Measurements from ENCODE around the gene ATP6V0A1. TPM values are rescaled to one million over a fixed set of nuclear protein-coding genes. Genes with fewer than 3 reads are reported as not detected.
"Not testable (repeated sequence)": the region's sequence is repeated elsewhere in the genome, so short reads cannot be mapped to it uniquely, and the experiment has no call there.

Gene ATP6V0A1
- total RNA-seq, result 25.3 and 27.7 TPM in 2 replicates

DNA sequence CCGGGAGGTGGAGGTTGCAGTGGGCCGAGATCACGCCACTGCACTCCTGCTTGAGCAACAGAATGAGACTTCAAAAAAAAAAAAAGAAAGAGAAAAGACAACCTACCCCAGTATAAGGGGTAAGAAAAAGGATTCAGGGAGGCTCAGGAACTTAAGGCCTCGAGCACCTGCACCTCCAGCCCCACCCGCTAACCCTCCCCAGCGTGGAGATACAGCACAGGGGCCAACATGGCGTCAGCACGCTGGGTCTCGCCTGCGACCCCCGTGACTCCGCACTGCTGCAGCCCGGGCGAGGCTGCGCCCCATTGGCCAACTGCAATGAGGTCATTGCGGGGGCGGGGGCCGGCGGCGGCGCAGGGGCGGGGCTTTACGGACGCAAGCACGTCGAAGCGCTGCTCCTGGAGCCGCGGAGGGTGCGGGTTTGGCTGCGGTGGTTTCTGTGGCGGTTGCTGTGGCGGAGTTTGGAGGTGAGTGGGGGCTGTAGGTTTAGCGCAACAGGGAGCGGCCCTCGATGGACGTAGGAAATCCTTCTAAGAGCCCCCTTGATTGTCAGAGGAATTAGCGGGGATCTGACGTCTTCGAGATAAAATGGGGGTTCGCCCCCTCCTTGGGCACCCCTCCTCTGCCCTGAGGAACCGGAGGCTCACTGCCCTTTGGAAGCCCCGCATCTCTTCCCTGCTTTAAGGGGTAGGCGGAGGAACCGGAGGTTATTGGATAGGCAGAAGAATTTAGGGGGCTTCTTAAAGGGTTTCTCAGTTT lies at the start of gene ATP6V0A1:
ATP6V0A1 (plus strand) TSS at position 382 of the 759 bp plus-strand sequence. CDS start 2,017 bp downstream, outside the sequence.
- intact Hi-C loops (cut with micrococcal nuclease), result loop anchor here (1.0 to 5.0 kb wide), 4 partner anchors 36 to 351 kb away; partner anchors contain the start of genes CAVIN1 and GHDC

DNA sequence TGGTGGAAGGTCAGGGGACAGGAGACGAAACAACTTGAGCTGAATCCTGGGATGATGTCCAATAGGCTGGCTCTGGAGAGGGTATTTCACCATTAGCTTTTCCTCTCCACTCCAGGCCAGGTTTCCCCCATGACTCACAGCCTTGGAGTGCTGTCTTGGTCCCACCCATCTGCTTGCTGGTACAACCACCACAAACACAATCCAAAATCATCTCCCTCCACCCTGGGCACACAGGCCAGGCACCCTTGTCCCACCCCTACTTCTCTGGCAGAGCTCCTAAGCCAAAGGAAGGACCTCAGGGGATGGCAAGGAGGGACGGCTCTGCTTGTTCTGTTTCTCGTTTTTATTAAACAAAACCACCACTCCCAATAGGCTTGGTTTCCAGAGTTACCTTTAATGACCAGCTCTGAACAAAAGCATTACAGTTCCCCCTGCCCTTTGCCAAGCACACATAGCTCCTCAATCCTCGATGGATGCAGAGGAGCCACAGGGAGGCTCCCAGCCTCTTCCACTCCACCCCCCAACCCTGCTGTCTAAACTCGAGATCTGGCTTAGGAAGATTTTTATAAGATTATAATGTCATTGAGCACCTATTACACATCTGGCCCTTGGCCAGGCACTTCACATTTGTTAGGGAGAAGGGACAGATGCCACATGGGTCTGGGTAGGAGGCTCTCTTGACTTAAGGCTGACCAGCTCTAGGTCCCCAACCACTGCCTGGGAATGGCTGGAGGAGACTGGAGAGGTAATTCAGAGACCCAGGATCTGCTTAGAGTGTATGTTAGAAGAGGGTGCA lies 49.0 kb upstream of the ATP6V0A1 start:
- intact Hi-C loops (cut with micrococcal nuclease), result no loop called here

DNA sequence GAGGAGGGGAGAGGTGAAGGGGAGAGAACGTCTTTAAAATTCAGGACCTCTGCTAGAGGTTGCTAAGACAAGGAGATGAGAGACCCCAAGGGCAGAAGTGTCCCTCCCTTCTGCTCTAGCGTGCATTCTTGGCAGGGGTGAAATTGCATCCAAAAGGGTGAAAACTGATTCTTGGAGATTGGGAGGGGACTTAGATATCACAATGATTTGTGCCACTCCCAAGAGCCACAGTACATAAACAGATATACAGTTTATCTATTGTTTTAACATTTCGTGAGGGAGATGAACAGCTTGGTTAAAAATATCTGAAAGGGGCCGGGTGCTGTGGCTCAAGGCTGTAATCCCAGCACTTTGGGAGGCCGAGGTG lies 48.4 kb upstream of the ATP6V0A1 start:
- intact Hi-C loops (cut with micrococcal nuclease), result no loop called here

DNA sequence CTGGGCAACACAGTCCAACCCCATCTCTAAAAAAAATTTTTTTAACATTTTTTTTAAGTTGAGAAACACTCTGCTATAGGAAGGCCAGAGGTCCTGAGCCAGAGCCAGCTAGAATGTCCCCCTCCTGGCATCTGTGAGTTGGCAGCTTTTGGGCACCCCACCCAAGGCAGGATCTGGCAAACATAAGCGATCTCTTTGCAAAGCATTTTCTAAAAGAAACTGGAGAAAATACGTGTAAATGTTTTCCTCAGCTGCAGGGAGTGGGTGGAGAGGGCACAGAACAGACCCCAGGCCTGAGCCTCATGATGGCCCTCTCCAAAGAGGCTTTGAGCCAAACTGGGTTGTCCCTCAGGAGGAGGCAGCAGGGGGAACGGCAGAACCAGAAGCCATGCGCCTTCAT lies 47.3 kb upstream of the ATP6V0A1 start:
- intact Hi-C loops (cut with micrococcal nuclease), result no loop called here

DNA sequence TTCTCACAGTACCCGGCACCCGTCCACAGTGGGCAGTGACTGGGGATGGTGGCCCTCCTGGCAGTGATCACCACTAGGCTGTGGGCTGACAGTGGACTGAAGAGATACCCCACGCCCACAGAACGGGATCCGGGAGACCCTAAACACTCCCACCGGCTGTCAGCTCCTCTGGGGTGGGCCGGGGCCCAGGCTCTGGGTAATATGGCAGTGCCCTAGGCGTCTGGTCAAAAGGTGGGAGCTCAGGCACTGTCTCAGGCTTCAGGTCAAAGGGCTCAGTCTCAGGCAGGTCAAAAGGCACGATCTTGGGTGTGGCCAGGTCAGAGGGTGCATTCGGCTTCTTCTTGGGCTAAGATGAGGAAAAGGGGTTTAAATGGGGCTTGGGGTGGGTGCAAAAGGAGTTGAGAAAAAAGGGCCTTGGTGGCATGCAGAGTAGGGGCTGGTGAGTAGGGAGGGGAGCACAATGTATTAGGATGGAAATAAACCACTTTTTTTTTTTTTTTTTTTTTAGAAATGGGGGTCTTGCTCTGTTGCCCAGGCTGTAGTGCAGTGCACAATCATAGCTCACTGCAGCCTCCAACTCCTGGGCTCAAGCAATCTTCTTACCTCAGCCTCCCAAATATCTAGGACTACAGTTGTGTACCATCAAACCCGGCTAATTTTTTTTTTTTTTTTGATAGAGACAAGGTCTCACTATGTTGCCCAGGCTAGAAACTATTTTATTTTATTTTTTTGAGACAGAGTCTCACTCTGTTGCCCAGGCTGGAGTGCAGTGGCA lies 46.6 kb upstream of the ATP6V0A1 start:
- intact Hi-C loops (cut with micrococcal nuclease), result no loop called here

DNA sequence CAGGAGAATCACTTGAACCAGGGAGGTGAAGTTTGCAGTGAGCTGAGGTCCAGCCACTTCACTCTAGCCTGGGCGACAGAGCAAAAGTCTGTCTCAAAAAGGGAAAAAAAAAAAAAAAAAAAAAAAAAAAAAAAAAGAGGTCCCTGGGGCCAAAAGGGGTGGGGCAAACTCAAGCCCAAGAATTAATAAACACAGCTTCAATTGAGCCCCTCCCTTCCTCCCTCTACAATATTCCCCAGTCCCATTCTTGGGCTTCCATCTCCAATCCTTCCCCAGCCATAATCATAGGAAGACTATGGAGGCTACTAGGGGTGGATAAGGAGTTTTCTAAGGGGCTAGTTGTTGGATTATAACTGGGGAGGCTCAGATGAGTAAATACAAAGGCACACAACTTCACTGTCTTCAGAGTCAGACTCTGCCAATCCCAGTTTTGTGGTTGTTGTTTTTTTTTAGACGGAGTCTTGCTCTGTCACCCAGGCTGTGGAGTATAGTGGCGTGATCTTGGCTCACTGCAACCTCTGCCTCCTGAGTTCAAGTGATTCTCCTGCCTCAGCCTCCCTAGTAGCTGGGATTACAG lies 45.1 kb upstream of the ATP6V0A1 start:
- intact Hi-C loops (cut with micrococcal nuclease), result no loop called here

DNA sequence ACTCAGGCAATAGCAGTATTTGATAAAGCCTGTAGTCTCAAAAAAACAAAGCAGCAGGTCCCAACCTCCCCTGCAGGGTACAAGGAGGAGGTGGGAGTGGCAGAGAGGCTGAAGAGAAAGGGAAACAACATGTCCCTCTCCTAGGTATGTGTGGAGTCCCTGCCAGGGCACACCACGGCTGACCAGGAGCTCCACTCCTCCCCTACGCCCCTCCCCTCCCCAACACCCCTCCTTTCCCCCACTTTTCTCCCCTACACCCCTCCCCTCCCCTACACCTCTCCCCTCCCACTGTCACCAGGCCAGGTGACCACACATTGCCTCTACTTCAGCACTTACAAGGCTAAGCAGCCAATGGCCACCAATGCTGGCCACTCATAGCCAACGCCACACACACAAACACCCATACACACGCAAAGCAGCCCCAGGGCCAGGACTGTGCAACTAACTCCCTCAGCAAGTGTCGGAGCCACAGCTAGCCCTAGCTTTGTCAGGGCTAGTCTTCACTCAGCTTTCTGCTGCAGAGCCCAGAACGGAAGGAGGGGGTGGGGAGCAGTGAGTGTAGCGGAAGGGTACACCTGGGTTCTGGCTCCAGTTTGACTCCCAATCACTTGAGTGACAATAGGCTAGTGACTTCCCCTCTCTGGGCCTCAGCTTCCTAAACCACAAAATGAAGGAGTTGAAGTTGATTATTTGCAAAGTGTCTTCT lies 43.8 kb upstream of the ATP6V0A1 start:
- intact Hi-C loops (cut with micrococcal nuclease), result loop anchor here (1.0 kb wide), 1 partner anchor 8 kb away; no protein-coding TSS in a partner anchor

DNA sequence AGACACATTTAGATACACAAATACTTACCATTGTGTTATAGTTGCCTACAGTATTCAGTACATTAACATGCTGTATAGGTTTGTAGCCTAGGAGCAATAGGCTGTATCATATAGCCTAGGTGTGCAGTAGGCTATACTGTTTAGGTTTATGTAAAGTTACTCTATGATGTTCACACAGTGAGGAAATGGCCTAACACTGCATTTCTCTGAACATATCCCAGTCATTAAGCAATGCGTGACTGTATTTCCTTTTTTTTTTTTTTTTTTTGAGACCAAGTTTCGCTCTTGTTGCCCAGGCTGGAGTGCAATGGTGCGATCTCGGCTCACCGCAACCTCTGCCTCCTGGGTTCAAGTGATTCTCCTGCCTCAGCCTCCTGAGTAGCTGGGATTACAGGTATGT lies 40.7 kb upstream of the ATP6V0A1 start:
- intact Hi-C loops (cut with micrococcal nuclease), result not testable (repeated sequence)

DNA sequence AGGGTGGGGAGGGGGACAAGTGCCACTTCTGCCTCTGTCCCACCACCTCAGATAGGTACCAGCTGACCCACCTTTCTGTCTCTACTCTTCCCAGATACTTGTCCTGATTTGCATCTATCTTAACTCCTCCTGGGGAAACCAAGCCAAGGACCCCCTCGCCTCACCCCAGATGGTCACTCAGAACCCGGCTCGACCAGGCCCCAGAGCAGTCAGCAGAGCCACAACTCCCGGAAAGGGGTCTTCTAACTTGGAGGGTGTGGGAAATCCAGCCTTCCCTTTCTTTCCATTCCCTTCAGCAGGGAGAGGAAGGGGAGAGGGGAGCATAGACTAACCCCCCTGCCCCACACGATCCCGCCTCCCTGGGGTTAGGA lies 37.6 kb upstream of the ATP6V0A1 start:
- intact Hi-C loops (cut with micrococcal nuclease), result loop anchor here (5.0 kb wide), 1 partner anchor 36 kb away; the partner anchor contains the start of gene ATP6V0A1

DNA sequence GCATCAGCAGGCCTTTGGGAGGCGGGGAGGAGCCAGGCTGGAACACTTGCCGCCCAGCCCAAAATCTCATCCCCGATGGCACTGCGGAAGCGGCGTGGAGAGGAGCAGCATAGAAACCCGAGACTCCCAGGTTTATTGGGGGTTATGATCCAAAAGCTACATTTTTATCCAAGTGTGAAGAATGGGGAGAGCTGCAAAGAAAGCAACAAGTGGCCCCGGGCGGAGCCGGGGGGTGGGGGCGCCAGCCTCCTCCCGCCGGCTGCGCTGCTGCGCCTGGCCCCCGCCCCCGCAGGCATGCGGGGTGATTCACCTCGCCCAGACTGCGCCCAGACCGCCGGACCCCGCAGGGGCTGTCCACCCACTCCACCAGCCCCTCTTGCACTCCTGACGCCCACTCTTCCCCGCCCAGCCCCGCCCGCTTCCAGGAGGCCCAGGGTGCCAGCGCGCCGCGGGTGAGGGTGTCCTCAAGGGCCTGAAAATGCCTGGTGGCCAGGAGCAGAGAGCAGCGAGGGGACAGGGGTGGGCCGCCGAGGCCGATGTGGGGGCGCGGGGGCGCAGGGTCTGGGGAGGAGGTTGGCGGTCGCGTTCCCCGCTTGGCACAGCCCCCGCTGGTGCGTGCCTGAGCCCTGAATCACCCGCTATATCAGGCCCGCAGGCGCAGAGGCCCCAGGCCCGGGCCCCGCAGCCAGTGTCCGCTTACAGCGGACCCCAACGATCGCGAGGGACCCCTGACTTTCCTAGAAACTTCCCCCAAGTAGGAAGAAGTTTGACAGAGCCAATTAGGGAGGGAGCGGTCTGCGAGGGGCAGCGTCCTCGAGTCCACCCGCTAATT lies 37.0 kb upstream of the ATP6V0A1 start:
- intact Hi-C loops (cut with micrococcal nuclease), result loop anchor here (5.0 kb wide), 1 partner anchor 36 kb away; the partner anchor contains the start of gene ATP6V0A1

DNA sequence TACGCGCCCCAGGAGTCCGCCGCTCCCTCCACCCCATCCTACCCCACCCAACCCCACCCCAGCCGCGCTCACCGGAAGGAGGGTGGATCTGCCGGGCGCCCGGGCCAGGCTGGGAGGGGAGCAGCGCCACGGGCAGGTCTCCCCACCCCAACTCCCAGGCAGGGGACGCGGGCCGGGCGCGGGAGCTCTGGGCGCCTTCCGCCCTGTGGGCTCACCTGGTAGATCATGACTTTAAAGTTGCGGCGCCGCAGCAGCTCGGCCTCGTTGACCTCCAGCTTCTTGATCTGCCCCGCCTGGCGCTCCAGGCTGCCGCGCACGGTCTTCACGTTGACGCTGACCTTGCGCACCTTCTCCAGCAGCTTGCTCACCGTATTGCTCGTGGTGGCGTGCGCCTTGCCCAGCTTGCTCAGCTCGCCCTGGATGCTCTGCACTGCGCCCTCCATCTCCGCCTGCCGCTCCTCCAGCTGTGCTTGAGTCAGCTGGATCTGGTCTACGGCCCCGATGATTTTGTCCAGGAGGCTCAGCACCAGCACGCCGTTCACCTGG lies 36.2 kb upstream of the ATP6V0A1 start:
- intact Hi-C loops (cut with micrococcal nuclease), result loop anchor here (5.0 kb wide), 1 partner anchor 35 kb away; the partner anchor contains the start of gene ATP6V0A1

DNA sequence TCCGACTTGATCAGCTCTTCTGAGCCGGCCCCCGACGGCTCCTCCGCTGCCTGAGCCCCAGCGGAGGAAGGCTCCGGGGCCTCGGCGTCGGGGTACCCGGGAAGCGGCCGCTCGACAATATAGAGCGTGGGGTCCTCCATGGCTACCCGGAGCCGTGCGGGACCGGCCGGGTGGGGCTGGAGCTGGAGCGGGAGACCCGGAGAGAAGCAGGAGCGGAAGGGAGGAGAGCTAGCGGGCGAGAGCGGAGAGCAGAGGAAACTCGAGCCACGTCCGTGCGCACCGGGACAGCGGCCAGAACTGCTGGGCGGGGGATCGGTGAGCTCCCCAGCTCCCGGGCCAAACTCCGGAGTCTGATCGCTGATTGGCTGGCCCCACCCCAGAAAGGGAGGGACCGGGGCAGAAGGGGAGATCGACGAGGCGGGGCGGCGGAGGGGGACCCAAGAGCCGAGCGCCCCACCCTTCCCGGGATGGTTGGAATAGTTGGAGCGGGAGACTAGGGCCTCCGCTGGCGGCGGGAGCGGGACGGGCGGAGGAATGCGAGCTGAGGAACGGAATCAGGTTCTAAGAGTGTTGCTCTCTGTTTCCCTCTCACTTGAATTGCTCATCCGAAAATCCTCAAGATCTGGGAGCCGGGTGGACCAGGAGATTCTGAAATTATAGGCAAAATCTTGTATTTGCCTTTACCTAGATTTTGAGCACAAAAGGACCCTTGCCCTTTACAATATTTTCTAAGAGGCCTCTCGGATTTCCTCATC lies 35.5 kb upstream of the ATP6V0A1 start, which contains the start of gene CAVIN1:
CAVIN1 (minus strand) TSS at position 299 of the 755 bp plus-strand sequence; CDS start at position 140, 159 bp downstream.
- intact Hi-C loops (cut with micrococcal nuclease), result loop anchor here (5.0 kb wide), 1 partner anchor 34 kb away; the partner anchor contains the start of gene ATP6V0A1

DNA sequence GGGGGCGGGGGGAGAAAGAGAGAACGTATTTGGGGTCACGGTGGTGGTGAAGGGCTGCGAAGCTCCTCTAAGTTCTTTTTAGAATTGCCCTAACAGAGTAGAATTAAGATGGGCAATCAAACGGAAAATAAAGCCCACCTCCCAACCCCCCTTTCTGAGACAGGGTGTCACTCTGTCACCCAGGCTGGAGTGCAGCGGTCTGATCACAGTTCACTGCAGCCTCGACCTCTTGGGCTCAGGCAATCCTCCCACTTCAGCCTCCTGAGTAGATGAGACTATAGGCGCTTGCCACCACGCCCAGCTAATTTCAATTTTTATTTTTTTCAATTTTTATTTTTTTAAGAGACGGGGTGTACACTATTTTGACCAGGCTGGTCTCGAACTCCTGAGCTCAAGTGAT lies 34.9 kb upstream of the ATP6V0A1 start:
- intact Hi-C loops (cut with micrococcal nuclease), result loop anchor here (5.0 kb wide), 1 partner anchor 34 kb away; the partner anchor contains the start of gene ATP6V0A1

DNA sequence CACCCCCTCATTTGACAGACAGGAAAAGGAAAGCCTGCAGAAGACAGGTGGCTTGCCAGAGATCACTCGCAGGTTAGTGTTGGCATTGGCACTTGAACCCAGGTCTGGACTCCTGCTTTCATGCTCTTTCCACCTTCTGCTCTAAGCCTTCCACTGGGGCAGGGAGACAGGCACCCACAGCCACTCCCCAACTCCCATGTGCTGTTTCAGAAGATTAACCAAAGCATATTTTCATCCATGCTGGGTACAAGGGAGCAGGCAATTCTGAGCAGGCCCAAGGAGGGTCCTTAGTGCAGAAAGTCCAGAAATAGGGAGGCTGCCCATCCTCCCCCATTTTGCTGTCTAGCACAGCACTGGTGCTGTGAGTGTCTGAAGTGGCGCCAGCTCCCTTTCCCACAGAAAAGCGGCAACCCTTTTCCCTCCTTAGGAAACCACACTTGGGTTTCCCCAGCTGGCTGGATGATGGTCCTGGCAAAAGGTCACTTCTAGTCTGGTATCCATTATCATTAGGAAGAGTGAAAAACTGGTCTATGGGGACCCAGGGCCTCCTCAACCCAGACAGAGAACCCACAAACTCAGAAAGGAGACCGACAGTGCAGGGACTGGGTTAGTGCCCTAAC lies 33.6 kb upstream of the ATP6V0A1 start:
- intact Hi-C loops (cut with micrococcal nuclease), result loop anchor here (5.0 kb wide), 1 partner anchor 32 kb away; the partner anchor contains the start of gene ATP6V0A1

DNA sequence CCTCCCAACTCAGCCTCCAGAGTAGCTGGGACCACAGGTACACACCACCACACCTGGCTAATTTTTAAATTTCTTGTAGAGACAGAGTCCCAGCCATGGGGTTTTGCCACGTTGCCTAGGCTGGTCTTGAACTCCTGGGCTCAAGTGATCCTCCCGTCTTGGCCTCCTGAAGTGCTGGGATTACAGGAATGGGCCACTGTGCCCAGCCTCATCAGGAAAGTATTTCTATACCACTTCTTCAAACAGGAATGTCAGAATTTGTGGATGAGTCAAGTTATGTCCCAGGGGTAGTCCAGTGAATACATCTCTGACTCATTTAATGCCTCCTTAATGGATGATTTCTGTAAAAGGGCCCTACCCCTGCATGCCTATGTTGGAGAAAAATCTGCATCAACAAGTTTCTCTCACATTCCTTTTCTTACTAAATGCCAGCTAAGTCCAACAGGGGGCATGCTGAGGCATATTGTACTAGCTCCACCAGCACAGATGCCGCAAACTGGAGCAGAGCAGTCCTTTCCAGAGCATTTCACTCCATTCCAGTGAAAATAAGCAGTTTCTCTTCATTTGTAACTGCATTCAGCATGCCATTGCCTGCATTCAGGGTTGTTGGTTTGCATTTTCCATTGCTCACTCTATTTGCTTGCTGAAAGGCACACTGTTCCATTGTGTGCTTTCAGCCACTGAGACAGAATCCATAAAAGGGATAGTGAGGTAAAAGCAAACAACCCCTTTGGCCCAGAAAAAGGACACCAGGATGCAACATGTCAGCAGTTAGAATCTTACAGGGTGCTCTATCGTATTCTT lies 30.3 kb upstream of the ATP6V0A1 start:
- intact Hi-C loops (cut with micrococcal nuclease), result loop anchor here (1.0 kb wide), 2 partner anchors 89 to 99 kb away; no protein-coding TSS in a partner anchor

DNA sequence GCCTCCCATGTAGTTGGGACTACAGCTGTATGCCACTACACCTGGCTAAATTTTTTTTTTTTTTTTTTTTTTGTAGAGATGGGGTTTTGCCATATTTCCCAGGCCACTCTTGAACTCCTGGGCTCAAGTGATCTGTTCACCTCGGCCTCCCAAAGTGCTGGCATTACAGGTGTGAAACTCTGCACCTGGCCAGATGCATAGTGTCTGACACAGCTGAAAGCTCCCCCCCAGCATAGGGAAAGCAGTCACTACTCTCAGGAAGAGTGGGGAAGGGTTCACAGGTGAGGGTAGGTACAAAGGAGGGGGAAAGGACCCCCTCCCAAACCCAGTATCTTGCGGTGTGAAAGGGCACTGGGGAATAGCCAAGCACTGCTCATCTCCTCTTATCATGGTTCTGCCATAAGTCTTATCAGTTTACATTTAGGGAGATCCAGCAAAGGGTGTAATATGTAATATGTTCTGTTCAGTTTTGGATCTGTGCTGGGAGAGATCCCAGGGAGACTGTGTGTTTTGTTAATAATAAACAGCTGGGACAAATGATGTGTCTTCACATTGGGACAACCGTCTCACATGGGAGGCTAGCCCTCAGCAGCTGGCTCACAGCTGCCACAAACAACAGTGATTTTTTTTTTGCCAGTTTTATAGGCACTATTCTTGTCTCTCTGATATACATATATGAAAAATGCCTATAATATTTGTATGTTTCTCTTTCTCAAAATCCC lies 28.8 kb upstream of the ATP6V0A1 start:
- intact Hi-C loops (cut with micrococcal nuclease), result no loop called here
